ENCODE data around the gene HTR6. TPM values are rescaled to one million over a fixed set of nuclear protein-coding genes. Genes with fewer than 3 reads are reported as not detected.

HTR6 gene
- total RNA-seq, 1 experiment from 2014 or later, result 0.57 TPM

GRCh38 chr1:19646377-19647319 is 18.0 kb upstream of the HTR6 start:
- Histone ChIP-seq H3K79me2 (ENCODE audit: insufficient read depth, low read length) (peaks cover 59% of the 10 kb centered on the region), H4K20me1 (ENCODE audit: insufficient read depth) (no peaks in the 10 kb centered on the region), H3K9me2 (ENCODE audit: insufficient read depth) (no peaks in the 10 kb centered on the region), H3K4me3 (replicated peaks in 1 of 2; ENCODE audit: low read depth in 1 of 2, low read length in 2 of 2) (peak overlapping the region; percentile 68 to 92; a peak in 2 of 4 replicates), H2AFZ (ENCODE audit: low read depth, low read length, poor library complexity, severe bottlenecking) (no peak overlapping the region), H3K9ac (ENCODE audit: low read length) (peak overlapping the region; percentile 93), H3K36me3 (ENCODE audit: control insufficient read depth in 1 of 2, insufficient read depth in 2 of 2, low read length in 2 of 2) (no peaks in the 10 kb centered on the region), H3K4me1 (ENCODE audit: control insufficient read depth in 1 of 2, insufficient read depth in 2 of 2, low read length in 2 of 2) (peaks cover 33 to 56% of the 10 kb centered on the region in 2 experiments), H3K4me2 (ENCODE audit: low read length) (peak overlapping the region; percentile 99), H3K27me3 (ENCODE audit: insufficient read depth, low read length) (no peaks in the 10 kb centered on the region), H3K27ac (ENCODE audit: low read depth, low read length) (peak overlapping the region; percentile 82; the same call in 1 of the 2 replicates), H3K9me3 (ENCODE audit: control insufficient read depth in 1 of 2, insufficient read depth in 1 of 2, low read depth in 1 of 2, low read length in 2 of 2) (no peaks in the 10 kb centered on the region)
- no TSS peak for BruUV-seq (replicated peaks)
- intact Hi-C loops (cut with micrococcal nuclease), result loop anchor here (5.0 kb wide), 1 partner anchor 394 kb away; the partner anchor contains the start of genes EMC1 and MRTO4
- ChIA-PET RAD21 (ENCODE audit: low non-redundant PET in 1 of 2, low total read pairs in 2 of 2, uncharacterized antibody in 2 of 2, unreplicated experiment in 2 of 2) (interaction anchor here in 1 of 2 experiments (0.5 to 1.0 kb wide), 2 partner anchors 63 to 334 kb away, joined by 3 read pairs; no protein-coding TSS in a partner anchor), POLR2A (no interaction called here), CTCF (interaction anchor here (1.1 kb wide), 1 partner anchor 50 kb away, joined by 3 read pairs; a partner anchor contains a TSS)
- no peak for TF ChIP-seq ZFX (IDR thresholded peaks at IDR 0.05)
- TF ChIP-seq REST (IDR thresholded peaks at IDR 0.05; ENCODE audit: low read depth), result no peak
- TF ChIP-seq YY1 (IDR thresholded peaks at IDR 0.05; ENCODE audit: extremely low read depth, insufficient replicate concordance, low read depth, low read length), result no peak
- no peak for TF ChIP-seq CEBPB (IDR thresholded peaks at IDR 0.05; ENCODE audit: low read depth)
- no peak for TF ChIP-seq EGR1 (IDR thresholded peaks at IDR 0.05; ENCODE audit: low read depth)
- TF ChIP-seq ATF3 (IDR thresholded peaks at IDR 0.05), result no peak
- TF ChIP-seq ZBTB33 (IDR thresholded peaks at IDR 0.05; ENCODE audit: extremely low read depth, insufficient replicate concordance, low read length), result no peak
- no peak for TF ChIP-seq POLR2A (IDR thresholded peaks at IDR 0.05; ENCODE audit: borderline replicate concordance, extremely low read depth, insufficient read depth, insufficient read length)
- no peak for TF ChIP-seq JUND (IDR thresholded peaks at IDR 0.05)
- TF ChIP-seq POLR2AphosphoS5 (IDR thresholded peaks at IDR 0.05; ENCODE audit: low read depth, low read length), result no peak
- no peak for TF ChIP-seq TCF7L2 (IDR thresholded peaks at IDR 0.05; ENCODE audit: borderline replicate concordance, extremely low read depth, insufficient read depth, insufficient read length)
- no peak for TF ChIP-seq FOSL1 (IDR thresholded peaks at IDR 0.05; ENCODE audit: low read depth)
- no peak for TF ChIP-seq MAX (IDR thresholded peaks at IDR 0.05)
- TF ChIP-seq EZH2phosphoT487 (IDR thresholded peaks at IDR 0.05; ENCODE audit: borderline replicate concordance), result no peak
- TF ChIP-seq EZH2 (IDR thresholded peaks at IDR 0.05), result no peak
- no peak for TF ChIP-seq SRF (IDR thresholded peaks at IDR 0.05; ENCODE audit: low read depth)
- no peak for TF ChIP-seq CBX3 (IDR thresholded peaks at IDR 0.05; ENCODE audit: low read depth)
- ATAC-seq, result no peak
- DNase-seq (ENCODE audit: low read depth, low spot score), result no peak
